ACHN (cell line): ENCODE measurements around the gene EXD3.
"Not testable (repeated sequence)": the region's sequence is repeated elsewhere in the genome, so short reads cannot be mapped to it uniquely, and the experiment has no call there.

Source experiments
- DNase-seq: peaks from one replicate; pipeline ENCODE4 v3.0.0-alpha.2; 2015
- in situ Hi-C: cut with HindIII; loops from 2 replicates; pipeline ENCODE4 v1.10.0; 2017; ENCODE audit warnings: low sequenced_read_pairs, low pct_ligation_motif_present, low pct_unique_long_range_greater_than_20kb

EXD3 gene

GRCh38 chr9:137265496-137266161, 157.3 kb downstream of the EXD3 start:
- in situ Hi-C loops, result no loop called here
- DNase-seq, result no peak

DNA sequence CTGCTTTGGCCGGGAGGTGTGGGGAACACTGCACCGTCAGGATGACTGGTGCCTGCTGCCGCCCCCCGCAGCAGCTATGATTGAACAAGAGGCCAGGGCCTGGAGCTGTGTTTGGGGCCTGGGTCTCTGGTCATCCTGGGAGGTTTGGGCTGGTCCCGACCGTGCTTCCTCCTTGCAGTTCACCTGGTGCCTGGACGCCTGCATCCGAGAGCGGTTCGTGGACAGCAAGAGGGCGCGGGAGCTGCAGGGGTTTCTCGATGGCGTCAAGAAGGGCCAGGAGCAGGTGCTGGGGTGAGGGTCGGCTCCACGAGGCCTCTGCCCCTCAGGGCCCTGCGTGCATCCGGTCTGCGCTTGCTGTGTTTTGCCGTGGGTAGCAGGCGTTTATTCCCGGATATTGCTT, 158.9 kb downstream of the EXD3 start:
- in situ Hi-C loops, result no loop called here
- no peak for DNase-seq

DNA sequence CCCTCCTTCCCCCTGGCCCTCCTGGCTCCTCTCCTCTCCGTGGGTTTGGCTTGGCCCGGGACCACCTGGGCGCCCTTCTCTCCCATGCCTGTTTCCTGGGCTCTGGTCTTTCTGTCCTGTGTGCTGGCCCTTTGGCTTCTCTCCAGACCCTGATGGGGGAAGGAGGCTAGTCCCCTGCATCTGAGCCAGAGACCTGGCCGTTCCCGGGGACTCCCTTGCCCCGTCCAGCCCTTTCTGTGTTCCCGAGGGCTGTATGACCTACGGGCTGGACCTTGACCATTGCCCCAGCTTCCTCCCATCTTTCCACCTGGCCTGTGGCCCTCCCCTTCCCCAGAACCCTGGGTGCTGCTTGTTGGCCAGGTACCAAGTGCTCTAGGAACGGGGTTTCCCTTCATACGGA, 159.5 kb downstream of the EXD3 start:
- in situ Hi-C loops, result no loop called here
- no peak for DNase-seq

- no peak for DNase-seq
- in situ Hi-C loops, result no loop called here
Measured at GRCh38 chr9:137262909-137263285, 160.1 kb downstream of the EXD3 start.

GRCh38 chr9:137262173-137262908, 160.6 kb downstream of the EXD3 start:
- in situ Hi-C loops, DNase-seq: not testable (repeated sequence)
